ENCODE measurements around the gene BMP7.

The BMP7 gene

GRCh38 chr20:57275334-57275733, 8.9 kb upstream of the BMP7 start:
- Histone ChIP-seq H3K27ac (no peak overlapping the region), H3K36me3 (no peaks in the 10 kb centered on the region), H3K27me3 (peaks cover 76% of the 10 kb centered on the region), H3K9me3 (no peaks in the 10 kb centered on the region), H3K4me1 (ENCODE audit: control insufficient read depth in 1 of 2, insufficient read depth in 1 of 2, low read depth in 1 of 2, low read length in 1 of 2) (no peaks in the 10 kb centered on the region), H3K4me3 (ENCODE audit: low read depth in 1 of 2, low read length in 1 of 2) (no peak overlapping the region)
- TF ChIP-seq CTCF (IDR thresholded peaks at IDR 0.05), result no peak

GRCh38 chr20:57274846-57275245, 8.4 kb upstream of the BMP7 start:
- H3K27me3 ChIP-seq, result peaks cover 76% of the 10 kb centered on the region
- H3K36me3 ChIP-seq, result no peaks in the 10 kb centered on the region
- no peak overlapping the region for H3K4me3 ChIP-seq (ENCODE audit: low read depth in 1 of 2, low read length in 1 of 2)
- no peak for TF ChIP-seq CTCF (IDR thresholded peaks at IDR 0.05)
- H3K27ac ChIP-seq, result no peak overlapping the region
- no peaks in the 10 kb centered on the region for H3K4me1 ChIP-seq (ENCODE audit: control insufficient read depth in 1 of 2, insufficient read depth in 1 of 2, low read depth in 1 of 2, low read length in 1 of 2)
- H3K9me3 ChIP-seq, result no peaks in the 10 kb centered on the region

- no peak overlapping the region for H3K4me3 ChIP-seq (ENCODE audit: low read depth in 1 of 2, low read length in 1 of 2)
- no peaks in the 10 kb centered on the region for H3K9me3 ChIP-seq
- H3K27ac ChIP-seq, result no peak overlapping the region
- TF ChIP-seq CTCF (IDR thresholded peaks at IDR 0.05), result no peak
- peaks cover 76% of the 10 kb centered on the region for H3K27me3 ChIP-seq
- no peaks in the 10 kb centered on the region for H3K36me3 ChIP-seq
- no peaks in the 10 kb centered on the region for H3K4me1 ChIP-seq (ENCODE audit: control insufficient read depth in 1 of 2, insufficient read depth in 1 of 2, low read depth in 1 of 2, low read length in 1 of 2)
These were observed 7.9 kb upstream of the BMP7 start for GRCh38 chr20:57274299-57274698.

- Histone ChIP-seq H3K4me1 (ENCODE audit: control insufficient read depth in 1 of 2, insufficient read depth in 1 of 2, low read depth in 1 of 2, low read length in 1 of 2) (no peaks in the 10 kb centered on the region), H3K27me3 (peaks cover 78% of the 10 kb centered on the region), H3K4me3 (ENCODE audit: low read depth in 1 of 2, low read length in 1 of 2) (no peak overlapping the region), H3K27ac (no peak overlapping the region), H3K9me3 (no peaks in the 10 kb centered on the region), H3K36me3 (no peaks in the 10 kb centered on the region)
- no peak for TF ChIP-seq CTCF (IDR thresholded peaks at IDR 0.05)
These were observed 6.6 kb upstream of the BMP7 start for GRCh38 chr20:57272883-57273535.

GRCh38 chr20:57270204-57270984, 4.0 kb upstream of the BMP7 start:
- no peaks in the 10 kb centered on the region for H3K4me1 ChIP-seq (ENCODE audit: control insufficient read depth in 1 of 2, insufficient read depth in 1 of 2, low read depth in 1 of 2, low read length in 1 of 2)
- H3K27ac ChIP-seq, result no peak overlapping the region
- no peak for TF ChIP-seq CTCF (IDR thresholded peaks at IDR 0.05)
- H3K36me3 ChIP-seq, result no peaks in the 10 kb centered on the region
- H3K4me3 ChIP-seq (ENCODE audit: low read depth in 1 of 2, low read length in 1 of 2), result no peak overlapping the region
- no peaks in the 10 kb centered on the region for H3K9me3 ChIP-seq
- H3K27me3 ChIP-seq, result peaks cover 87% of the 10 kb centered on the region

All from neutrophil (primary cell).